CD4-positive, alpha-beta T cell treated with Interleukin-21 for 1 hour (primary cell): ENCODE measurements around the gene ZC3H7A.

ENCODE experiments used
- DNase-seq: peaks from one replicate; pipeline ENCODE4 v3.0.0-alpha.2; 2020

ZC3H7A gene

GRCh38 chr16:11734025-11734652 lies 62.9 kb downstream of the ZC3H7A start:
- no peak for DNase-seq

- no peak for DNase-seq
Observed at GRCh38 chr16:11731222-11731621, 65.8 kb downstream of the ZC3H7A start.

GRCh38 chr16:11729787-11730186 lies 67.3 kb downstream of the ZC3H7A start:
- DNase-seq = no peak

GRCh38 chr16:11727796-11728543 lies 69.1 kb downstream of the ZC3H7A start:
- DNase-seq = no peak

GRCh38 chr16:11726008-11726407 lies 71.0 kb downstream of the ZC3H7A start:
- no peak for DNase-seq

- DNase-seq = no peak
Observed at GRCh38 chr16:11725457-11725856, 71.6 kb downstream of the ZC3H7A start.

- no peak for DNase-seq
Observed at GRCh38 chr16:11722468-11722808, 74.6 kb downstream of the ZC3H7A start.

- DNase-seq = no peak
Observed at GRCh38 chr16:11721781-11722467, 75.1 kb downstream of the ZC3H7A start.

- DNase-seq = no peak
Observed at GRCh38 chr16:11719762-11720161, 77.3 kb downstream of the ZC3H7A start.

GRCh38 chr16:11719171-11719570 lies 77.9 kb downstream of the ZC3H7A start:
- DNase-seq = no peak

GRCh38 chr16:11717811-11718210 lies 79.2 kb downstream of the ZC3H7A start:
- no peak for DNase-seq

GRCh38 chr16:11716336-11716735 lies 80.7 kb downstream of the ZC3H7A start:
- DNase-seq = no peak

GRCh38 chr16:11715246-11715947 lies 81.7 kb downstream of the ZC3H7A start:
- no peak for DNase-seq

GRCh38 chr16:11712122-11712521 lies 84.9 kb downstream of the ZC3H7A start:
- DNase-seq = no peak

- no peak for DNase-seq
Observed at GRCh38 chr16:11711662-11712061, 85.4 kb downstream of the ZC3H7A start.

GRCh38 chr16:11708421-11708820 lies 88.6 kb downstream of the ZC3H7A start:
- no peak for DNase-seq

GRCh38 chr16:11707679-11708197 lies 89.3 kb downstream of the ZC3H7A start:
- no peak for DNase-seq

GRCh38 chr16:11706180-11706742 lies 90.8 kb downstream of the ZC3H7A start:
- no peak for DNase-seq

- DNase-seq = no peak
Observed at GRCh38 chr16:11705311-11706025, 91.6 kb downstream of the ZC3H7A start.
